ENCODE results near the gene CD4.

Gene CD4

DNA sequence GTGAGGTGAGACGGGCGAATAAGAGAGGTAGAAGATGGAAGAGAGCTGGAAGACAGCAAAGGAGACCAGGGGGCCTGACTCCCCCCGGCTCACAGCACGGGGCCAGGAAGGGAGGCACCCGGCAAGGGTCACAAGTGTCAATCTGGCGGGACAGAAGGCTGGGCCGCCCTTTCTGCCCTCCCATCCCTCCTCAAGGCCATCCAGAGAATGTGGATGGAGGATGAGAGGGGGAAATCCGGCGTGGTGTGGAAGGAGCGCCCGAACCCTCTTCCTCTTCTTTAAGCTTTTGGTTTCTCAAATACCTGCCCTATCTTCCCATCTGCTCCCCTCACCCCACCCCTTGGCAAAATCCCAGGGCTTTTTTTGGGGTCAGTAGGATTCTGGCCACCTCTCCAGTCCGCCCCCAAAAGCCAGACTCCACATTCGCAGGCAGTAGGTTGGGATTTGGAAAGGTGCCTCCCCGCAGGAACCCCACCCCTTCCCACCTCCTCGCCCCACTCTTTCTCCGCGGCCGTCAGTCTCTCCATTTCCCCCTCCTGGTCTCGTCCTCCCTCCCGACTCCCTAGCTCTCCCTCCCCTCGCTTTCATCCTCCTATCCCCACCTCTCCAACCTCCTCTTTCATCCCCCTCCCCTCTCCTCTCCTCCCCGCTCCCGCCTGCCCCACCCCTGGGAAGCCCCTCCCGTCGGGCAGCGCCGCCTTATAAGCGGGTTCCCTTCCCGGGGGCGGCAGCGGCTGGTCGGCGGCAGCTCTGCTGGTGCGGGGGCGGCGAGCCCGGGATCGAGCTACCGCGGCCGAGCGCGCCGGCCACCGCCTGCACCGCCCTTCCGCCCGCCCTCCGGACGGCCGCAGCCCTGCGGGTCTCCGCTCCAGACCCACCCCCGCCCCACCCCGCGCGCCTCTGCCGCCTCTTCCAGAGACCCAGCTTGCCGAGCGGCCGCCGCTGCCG is 23.4 kb upstream of the CD4 start, which contains the start of gene PTMS:
Gene PTMS (plus strand): TSS at position 730 of the 948 bp plus-strand sequence. CDS start 343 bp downstream, outside the sequence.
- DNase-seq (ENCODE audit: low spot score) = peak; percentile 67

DNA sequence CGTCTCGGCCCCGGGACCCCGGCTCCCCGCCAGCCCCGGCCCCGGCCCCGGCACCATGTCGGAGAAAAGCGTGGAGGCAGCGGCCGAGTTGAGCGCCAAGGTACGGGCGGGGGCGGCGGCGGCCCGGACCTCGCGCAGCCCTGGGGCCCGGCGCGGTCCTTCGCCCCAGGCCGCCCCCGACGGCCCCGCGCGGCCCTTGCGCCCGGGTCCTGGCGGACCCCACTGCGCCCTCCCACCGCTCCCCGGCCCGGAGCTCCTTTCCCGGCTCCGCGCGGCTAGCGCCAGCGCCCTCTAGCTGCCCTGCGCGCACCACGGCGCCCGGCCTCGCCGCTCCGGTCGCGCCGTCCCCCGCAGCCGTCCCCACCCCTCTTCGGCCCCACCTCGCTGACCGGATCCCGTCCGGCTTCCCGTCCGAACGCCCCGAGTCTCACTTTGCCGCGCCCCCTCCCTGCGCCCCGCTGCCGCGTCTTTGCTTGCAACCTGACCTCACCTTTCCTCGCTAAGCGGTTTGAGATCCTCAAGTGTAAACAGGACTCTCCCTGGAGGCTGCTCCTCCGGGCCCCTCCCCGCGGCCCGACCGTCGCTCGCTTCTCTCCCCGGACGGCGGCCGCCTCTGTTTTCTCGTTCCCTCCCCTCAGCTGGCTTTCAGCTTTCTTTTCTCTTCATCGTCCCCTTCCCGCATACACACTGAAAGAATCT is 22.5 kb upstream of the CD4 start:
- peak; percentile 59 for DNase-seq (ENCODE audit: low spot score)

DNA sequence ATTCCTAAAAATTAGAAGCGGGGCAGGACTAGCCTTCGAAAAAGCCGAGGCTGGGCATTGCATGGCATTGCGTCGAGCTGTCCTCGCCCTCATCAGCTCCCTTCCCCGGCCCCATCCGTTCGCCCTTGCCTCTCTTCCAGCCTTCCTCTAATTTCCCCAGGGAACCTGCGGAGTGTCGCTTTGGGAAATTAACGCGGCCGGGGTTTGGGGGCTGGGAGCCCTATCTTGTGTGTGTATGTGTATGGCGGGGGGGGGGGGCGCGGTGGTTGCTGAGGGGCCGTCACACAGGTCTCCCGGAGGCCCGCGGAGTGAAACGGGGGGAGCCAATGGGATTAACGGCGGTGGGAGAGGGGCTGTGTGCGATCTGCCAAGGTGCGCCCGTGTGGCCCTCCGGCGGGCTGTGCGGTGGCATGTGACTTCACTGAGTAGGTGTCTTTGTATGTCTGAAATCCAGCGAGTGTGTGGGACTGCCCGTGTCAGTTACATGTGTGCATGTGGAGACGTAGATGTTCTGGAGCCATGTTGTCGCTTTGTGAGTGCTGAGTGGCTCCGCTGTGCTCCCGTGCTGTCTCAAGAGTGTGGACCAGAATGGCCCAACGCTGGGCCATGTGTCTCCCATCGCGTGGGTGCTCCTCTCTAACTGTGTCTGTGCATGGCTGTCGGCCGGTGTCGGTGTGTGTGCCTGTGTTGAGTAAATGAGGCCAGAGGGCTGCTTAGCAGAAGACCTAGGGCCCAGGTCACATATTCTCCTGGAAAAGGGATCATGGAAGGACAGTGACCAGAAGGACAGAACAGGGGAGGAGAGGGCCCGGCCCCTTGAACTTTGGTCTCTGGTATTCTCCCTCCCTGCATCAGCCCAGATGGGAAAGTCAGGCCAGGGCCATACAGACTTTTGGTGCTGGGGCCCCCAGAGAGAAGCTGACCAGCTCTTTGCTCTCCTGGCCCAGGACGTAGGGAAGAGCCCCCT is 21.7 kb upstream of the CD4 start:
- peak; percentile 73 for DNase-seq (ENCODE audit: low spot score)

DNA sequence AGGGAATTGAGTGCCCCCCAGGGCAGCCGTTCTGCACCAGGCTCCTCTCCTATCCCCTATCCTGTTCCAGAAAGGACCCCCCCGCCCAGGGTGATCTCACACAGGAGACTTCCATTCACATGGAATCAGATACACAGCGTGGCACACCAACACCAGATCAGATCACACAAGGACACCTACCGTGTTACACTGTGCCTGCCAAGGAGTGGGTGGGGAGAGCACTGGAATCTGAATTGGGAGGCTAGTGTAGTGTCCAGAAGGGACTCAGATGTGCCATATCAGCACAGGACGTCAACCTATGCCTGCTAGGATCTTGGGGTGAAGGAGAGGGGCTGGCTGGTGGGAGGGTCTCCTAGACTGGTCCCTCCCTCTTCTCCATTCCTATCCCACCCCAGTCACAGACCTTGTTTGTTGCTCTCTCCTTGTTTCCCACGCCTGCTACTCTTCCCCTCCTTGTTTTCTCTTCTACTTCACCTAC is 20.9 kb upstream of the CD4 start:
- no peak for DNase-seq (ENCODE audit: low spot score)

DNA sequence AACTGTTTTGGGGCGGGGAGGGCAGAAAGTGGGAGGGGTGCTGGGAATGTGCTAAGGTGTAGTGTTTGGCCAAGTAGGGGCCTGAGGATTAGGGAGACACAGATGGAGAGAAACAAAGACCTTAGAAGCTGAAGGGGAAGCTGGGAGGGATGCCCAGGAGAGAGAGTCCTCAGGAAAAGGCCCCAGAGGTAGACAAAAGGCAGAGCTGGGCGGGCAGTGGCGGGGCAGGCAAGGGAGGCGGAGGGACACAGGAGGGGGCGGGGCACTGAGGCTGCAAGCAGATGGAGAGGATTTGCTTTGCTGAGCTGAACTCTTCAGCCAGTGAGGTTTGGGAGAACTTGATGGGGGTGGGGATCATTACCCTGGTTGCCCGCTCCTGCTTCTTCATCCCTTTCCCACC is 20.3 kb upstream of the CD4 start:
- no peak for DNase-seq (ENCODE audit: low spot score)

DNA sequence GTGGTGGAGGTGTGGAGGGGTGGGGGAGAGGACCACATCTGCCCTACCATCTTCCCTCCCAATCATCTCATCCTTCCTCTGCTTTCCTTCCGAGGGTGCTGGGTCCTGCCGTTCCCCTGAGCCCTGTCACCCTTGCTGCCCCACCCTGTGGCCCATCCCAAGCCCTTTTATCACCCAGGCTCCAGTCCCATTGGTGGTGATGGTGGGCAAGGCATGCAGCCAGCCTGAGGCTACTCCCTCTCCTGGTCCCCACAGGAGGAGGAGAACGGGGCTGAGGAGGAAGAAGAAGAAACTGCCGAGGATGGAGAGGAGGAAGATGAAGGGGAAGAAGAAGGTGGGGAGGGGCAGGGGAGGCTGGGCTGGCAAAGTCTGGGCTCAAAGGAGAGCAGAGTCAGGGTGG is 19.7 kb upstream of the CD4 start:
- no peak for DNase-seq (ENCODE audit: low spot score)

DNA sequence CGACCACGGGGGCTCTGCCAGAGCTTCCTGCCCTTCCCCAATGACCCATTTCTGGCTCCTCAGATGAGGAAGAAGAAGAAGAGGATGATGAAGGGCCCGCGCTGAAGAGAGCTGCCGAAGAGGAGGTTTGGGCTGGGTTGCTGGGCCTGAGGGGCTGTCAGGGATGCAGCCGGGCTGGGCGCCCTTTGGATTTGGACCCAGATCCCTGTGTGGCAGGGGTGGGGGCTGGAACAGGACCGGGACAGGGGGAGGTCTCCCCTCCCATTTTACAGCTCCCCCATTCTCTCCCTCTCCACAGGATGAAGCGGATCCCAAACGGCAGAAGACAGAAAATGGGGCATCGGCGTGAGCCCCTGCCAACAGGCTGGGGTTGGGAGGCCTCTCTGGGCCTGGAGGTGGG is 19.2 kb upstream of the CD4 start:
- DNase-seq (ENCODE audit: low spot score) = no peak

DNA sequence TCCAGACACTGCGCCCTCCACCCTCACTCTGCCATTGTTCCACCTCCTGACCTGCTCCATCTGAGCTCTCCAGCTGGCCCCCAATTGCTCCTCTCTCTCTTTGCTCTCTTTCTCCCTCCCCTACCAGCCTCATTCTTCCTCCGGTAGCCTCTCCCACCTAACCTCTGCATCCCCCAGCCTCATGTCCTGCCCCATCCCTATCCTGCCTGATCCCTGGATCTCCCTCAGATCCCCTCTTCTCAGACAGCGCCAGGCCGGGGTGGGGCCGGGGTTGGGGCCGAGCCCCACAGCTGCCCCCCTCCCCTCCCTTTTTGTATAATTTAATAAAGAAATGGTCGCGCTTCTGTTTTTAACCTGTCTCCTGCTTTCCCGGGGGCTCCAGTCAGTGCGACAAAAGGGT is 18.7 kb upstream of the CD4 start:
- DNase-seq (ENCODE audit: low spot score) = no peak

DNA sequence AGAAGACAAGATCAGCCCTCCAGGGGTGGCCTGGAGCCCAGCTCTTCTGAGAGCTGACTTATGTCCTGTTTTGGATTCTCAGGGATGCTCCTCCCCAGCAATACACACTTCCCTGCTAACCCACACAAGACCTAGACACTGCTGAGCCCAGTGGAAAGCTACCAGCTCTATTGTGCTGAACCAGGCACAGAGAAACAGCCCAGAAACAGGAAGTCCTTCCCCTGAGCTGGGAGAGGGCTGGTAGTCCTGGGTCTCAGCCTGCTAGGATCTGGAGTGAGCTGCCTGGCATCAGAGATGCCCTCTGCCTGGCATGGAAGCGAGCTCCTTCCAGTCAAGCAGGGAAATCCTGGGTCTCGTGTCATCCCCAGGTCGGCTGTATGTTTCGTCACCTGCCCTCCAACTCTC is 18.2 kb upstream of the CD4 start:
- no peak for DNase-seq (ENCODE audit: low spot score)

DNA sequence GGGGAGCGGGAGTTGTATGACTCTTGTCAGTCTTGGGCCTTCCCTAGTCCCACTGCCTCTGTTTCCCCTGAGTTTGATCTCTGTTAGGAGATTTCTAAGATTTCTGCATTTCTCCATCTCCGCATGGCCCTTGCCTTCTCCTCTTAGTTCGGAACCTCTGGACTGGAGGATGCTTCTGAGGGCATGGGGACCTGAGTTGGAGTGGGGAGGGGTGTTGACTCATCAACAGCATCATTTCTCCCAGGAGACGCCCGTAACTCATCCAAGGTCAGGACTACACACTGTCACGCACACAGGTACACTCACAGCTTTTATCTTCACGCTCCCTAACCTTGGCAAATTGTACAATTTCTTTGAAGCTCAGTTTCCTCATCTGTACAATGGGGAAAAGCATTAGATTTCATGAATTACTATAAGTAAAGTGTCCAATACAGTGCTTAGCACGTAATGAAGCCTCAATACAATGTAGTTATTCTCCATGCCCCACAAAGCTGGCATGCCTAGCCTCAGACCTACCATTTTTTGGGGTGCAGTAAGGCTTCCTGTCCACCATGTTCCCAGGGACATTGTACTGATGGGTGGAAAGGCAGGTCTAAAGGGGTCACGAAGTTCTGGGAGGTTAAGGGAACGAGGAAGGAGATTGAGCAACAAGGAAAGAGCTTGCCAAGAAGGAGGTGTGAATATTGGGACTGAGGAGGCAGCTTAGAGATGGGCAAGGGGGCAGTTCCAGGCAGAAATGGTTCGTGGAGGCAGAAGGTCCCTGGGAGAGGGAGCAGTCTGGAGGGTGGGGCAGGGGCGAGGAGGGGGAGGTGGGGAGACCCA is 17.6 kb upstream of the CD4 start:
- no peak for DNase-seq (ENCODE audit: low spot score)

DNA sequence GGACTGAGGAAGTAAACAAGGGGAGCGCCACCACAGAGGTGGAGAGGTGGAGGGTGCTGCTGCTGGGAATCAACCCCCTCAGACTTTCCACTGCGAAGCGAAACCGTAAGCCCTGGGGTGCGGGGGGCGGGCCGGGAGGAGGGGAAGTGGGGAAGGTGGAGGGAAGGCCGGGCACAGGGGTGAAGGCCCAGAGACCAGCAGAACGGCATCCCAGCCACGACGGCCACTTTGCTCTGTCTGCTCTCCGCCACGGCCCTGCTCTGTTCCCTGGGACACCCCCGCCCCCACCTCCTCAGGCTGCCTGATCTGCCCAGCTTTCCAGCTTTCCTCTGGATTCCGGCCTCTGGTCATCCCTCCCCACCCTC is 17.0 kb upstream of the CD4 start, which contains the start of gene LAG3:
Gene LAG3 (plus strand): TSS at position 190 of the 365 bp plus-strand sequence. CDS start 333 bp downstream, outside the sequence.
- no peak for DNase-seq (ENCODE audit: low spot score)

DNA sequence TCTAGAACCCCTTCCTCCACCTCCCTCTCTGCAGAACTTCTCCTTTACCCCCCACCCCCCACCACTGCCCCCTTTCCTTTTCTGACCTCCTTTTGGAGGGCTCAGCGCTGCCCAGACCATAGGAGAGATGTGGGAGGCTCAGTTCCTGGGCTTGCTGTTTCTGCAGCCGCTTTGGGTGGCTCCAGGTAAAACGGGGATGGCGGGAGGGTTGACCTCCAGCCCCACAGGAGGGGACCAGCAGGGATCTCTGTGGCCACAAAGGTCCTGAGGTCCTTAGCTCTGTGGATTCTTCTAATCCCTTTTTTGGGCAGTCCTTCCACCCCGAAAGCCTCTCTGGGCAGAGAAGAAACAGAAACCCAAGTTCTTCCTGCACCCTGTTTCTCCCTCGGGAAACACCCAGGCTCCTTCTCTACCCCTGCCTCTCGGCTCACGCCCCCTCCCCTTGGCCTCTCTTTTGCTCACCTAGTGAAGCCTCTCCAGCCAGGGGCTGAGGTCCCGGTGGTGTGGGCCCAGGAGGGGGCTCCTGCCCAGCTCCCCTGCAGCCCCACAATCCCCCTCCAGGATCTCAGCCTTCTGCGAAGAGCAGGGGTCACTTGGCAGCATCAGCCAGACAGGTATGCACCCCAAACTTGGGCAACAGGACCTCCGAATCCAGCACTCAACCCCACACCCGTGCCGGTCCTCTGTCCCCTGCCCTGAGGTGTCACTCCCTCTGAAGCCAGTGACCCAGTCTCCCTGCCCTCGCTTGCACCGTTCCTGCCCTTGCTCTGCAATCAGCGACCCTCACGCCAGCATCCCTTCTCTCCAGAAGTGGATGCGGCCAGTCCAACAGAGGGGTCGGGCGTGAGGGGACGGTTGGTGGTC is 16.4 kb upstream of the CD4 start:
- no peak for DNase-seq (ENCODE audit: low spot score)

DNA sequence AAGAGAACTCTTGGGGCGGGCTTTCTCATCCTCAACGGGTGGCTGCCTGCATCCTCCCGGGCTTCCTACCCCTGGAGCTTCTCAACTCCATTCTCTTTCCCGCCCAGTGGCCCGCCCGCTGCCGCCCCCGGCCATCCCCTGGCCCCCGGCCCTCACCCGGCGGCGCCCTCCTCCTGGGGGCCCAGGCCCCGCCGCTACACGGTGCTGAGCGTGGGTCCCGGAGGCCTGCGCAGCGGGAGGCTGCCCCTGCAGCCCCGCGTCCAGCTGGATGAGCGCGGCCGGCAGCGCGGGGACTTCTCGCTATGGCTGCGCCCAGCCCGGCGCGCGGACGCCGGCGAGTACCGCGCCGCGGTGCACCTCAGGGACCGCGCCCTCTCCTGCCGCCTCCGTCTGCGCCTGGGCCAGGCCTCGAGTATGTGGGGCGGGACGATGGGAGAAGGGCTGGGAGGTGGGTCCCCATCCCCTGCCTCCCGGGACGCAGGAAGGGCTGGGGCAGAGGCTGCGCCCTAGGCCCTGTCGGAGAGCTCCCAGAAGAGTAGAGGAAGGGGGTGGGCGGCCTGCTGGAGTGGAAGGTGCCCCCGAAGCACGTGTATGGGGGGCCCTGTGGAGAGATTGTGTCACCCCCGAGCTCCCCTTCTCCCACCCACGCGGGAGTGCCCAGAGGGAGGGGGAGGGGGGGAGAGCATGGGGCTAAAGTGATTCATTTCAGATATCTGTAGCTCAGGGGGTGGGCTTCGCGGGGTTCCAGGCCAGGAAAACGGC is 15.6 kb upstream of the CD4 start:
- DNase-seq (ENCODE audit: low spot score) = no peak

DNA sequence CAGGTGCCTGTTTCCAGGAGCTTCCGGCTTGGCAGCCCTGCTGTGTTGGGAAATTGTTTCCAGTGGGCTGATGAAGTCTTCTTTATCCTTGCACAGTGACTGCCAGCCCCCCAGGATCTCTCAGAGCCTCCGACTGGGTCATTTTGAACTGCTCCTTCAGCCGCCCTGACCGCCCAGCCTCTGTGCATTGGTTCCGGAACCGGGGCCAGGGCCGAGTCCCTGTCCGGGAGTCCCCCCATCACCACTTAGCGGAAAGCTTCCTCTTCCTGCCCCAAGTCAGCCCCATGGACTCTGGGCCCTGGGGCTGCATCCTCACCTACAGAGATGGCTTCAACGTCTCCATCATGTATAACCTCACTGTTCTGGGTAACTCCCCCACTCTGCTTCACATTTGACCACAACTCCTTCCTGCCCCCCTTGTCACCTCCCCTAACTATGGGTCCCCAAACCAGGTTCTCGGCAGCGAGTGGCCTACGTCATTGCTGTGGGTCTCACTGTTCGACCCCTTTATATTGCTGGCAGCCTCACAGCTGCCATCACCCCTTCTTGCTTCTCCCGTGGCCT is 14.7 kb upstream of the CD4 start:
- DNase-seq (ENCODE audit: low spot score) = no peak

DNA sequence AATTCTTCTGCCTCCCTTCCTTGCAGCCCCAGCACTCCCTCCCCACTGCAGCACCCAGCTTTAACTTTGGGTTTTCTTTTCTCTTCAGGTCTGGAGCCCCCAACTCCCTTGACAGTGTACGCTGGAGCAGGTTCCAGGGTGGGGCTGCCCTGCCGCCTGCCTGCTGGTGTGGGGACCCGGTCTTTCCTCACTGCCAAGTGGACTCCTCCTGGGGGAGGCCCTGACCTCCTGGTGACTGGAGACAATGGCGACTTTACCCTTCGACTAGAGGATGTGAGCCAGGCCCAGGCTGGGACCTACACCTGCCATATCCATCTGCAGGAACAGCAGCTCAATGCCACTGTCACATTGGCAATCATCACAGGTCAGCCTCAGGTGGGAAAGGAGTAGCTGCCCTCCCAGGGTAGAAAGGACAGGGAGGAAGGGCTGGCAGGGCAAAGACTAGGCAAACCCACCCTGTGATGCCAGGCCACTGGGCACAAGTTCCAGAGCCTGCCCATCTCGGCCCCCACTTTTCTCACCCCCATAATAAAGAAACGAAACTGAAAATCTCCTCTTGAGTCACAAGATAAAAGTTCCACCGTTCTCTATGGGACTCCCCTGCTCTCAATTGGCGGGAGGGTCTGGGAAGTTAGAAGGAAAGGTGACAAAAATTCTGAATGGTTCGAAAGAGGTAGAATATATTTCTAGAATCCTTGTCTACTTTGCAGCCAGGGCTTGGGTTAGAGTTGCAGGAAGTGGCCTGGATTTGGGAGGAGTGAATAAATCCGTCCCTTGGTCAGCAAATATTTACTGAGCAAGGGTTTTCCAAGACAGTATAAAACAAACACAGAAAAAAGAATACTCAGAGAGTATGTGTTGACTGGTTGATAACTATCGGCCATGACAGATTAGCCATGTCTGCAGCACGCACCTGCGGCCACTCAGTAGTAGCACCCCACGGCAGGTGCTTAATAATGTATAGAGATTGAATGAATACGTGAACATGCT is 13.8 kb upstream of the CD4 start:
- DNase-seq (ENCODE audit: low spot score) = no peak

DNA sequence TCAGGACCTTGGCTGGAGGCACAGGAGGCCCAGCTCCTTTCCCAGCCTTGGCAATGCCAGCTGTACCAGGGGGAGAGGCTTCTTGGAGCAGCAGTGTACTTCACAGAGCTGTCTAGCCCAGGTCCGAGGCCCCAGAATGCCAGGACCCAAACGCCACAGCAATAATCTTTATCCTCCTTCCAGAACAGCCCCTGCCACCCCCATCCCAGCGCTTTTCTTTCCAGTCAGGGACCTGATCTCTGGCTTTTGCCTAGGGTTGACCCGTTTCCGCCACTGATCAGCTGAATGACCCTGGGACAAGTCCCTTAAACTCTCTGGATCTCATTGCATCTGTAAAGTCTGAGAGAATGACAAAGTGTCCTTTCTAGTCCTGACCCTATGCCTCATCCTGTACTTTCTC is 11.9 kb upstream of the CD4 start:
- no peak for DNase-seq (ENCODE audit: low spot score)

DNA sequence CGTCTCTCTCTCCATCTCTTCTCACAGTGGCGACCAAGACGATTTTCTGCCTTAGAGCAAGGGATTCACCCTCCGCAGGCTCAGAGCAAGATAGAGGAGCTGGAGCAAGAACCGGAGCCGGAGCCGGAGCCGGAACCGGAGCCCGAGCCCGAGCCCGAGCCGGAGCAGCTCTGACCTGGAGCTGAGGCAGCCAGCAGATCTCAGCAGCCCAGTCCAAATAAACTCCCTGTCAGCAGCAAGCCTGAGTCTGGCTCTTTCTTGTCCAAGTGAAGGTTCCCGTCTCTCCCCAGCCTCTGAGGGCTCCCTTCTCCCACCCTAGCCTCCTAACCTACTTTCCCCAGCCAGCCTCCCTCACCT is 11.1 kb upstream of the CD4 start:
- DNase-seq (ENCODE audit: low spot score) = no peak

Data from putamen (tissue), 1 donor.